Measurements from ENCODE around the gene CDK17. TPM values are rescaled to one million over a fixed set of nuclear protein-coding genes. Genes with fewer than 3 reads are reported as not detected.
"Not testable (repeated sequence)": the region's sequence is repeated elsewhere in the genome, so short reads cannot be mapped to it uniquely, and the experiment has no call there.

Gene CDK17
- total and polyA plus RNA-seq, 2 of the 8 experiments (the other 6 are each of a cell fraction or from before 2014, with no cell fraction given) = 5.8 to 20.0 TPM

DNA sequence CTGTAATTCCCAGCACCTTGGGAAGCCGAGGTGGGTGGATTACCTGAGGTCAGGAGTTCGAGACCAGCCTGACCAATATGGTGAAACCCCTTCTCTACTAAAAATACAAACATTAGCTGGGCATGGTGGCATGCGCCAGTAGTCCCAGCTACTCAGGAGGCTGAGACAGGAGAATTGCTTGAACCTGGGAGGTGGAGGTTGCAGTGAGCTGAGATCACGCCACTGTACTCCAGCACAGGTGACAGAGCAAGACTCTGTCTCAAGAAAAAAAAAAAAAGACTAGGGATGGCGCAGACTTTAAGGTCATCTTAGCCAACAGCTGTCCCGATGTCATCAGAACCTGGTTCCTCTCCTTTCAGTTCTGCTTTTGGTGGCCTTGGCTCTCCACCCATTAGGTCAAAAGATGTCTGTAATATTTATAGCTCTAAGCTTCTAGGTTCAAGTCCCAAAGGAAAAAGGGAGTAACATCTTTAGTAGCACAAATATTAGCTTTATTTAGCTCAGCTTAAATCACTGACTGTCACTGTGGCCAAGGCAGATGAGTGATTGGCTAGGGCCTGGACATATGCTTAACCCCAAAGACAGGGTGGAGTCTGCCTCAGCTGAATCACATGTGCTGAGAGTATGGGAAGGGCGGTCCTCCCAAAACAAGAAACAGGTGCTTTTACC lies 7.3 kb upstream of the CDK17 start:
- H3K27ac ChIP-seq (ENCODE audit: low read depth, low read length); H3K9me3 ChIP-seq (ENCODE audit: insufficient read depth in 2 of 2, low read depth in 1 of 2, low read length in 1 of 2); H3K4me3 ChIP-seq (ENCODE audit: extremely low read depth in 1 of 4, insufficient read depth in 2 of 4, low read depth in 3 of 4, low read length in 4 of 4); H2BK5ac ChIP-seq (ENCODE audit: low read depth, low read length); H3K79me2 ChIP-seq (ENCODE audit: control insufficient read depth in 1 of 2, insufficient read depth in 2 of 2, low read length in 2 of 2); H2AFZ ChIP-seq (ENCODE audit: low read length); H3K23me2 ChIP-seq (ENCODE audit: low read depth, low read length); H3K56ac ChIP-seq (replicated peaks; ENCODE audit: insufficient read length, low read depth, low read length); H3K36me3 ChIP-seq (ENCODE audit: control insufficient read depth in 2 of 4, insufficient read depth in 4 of 4, low read length in 3 of 4); FAIRE-seq; H2AK5ac ChIP-seq (ENCODE audit: low read depth, low read length); H3K14ac ChIP-seq (ENCODE audit: insufficient read length); H3K4me2 ChIP-seq (ENCODE audit: insufficient read depth in 1 of 2, low read depth in 2 of 2, low read length in 2 of 2); H2BK120ac ChIP-seq (replicated peaks; ENCODE audit: low read depth, low read length); H2BK20ac ChIP-seq (ENCODE audit: low read length); H3K23ac ChIP-seq (ENCODE audit: insufficient read length); H3K9ac ChIP-seq (replicated peaks in 1 of 4; ENCODE audit: extremely low read depth in 1 of 4, low read depth in 3 of 4, low read length in 3 of 4); H3K4me1 ChIP-seq (replicated peaks in 1 of 4; ENCODE audit: control insufficient read depth in 3 of 4, insufficient read depth in 4 of 4, low read length in 3 of 4); DNase-seq (ENCODE audit: low read depth in 1 of 2, low spot score in 2 of 2); H3K4ac ChIP-seq (replicated peaks; ENCODE audit: insufficient read length, low read depth, low read length); H2BK12ac ChIP-seq (ENCODE audit: low read depth, low read length); POLR2A ChIA-PET (ENCODE audit: partially characterized antibody); H3K79me1 ChIP-seq (ENCODE audit: low read depth, low read length); H4K91ac ChIP-seq (replicated peaks; ENCODE audit: insufficient read length, low read length); H3K27me3 ChIP-seq (replicated peaks in 1 of 4; ENCODE audit: control insufficient read depth in 3 of 4, extremely low read depth in 1 of 4, insufficient read depth in 3 of 4, low read length in 3 of 4); H4K20me1 ChIP-seq (replicated peaks in 1 of 2; ENCODE audit: control insufficient read depth in 1 of 2, insufficient read depth in 2 of 2, low read length in 2 of 2); H4K5ac ChIP-seq (ENCODE audit: insufficient read length, low read depth, low read length); H3K18ac ChIP-seq (ENCODE audit: extremely low read depth, low read length); H4K8ac ChIP-seq (ENCODE audit: extremely low read depth, insufficient read depth, low read length); H2BK15ac ChIP-seq (ENCODE audit: low read length): not testable (repeated sequence)
- CTCF ChIA-PET (ENCODE audit: partially characterized antibody) = interaction anchor here (0.6 to 0.7 kb wide), 2 partner anchors 340 to 395 kb away, joined by 3 to 4 read pairs; no protein-coding TSS in a partner anchor
- 95% methylated on average over 6 of the region's 7 CpGs; no CpG with 5 or more reads in 1 of the 2 experiments for WGBS, 2 experiments (ENCODE audit: extremely low coverage in 1 of 2, insufficient coverage in 1 of 2, insufficient read length in 1 of 2, insufficient replicate concordance in 2 of 2, low coverage in 1 of 2, low lambda C conversion rate in 2 of 2, missing lambda C conversion rate in 1 of 2)
